Activated naive CD8-positive, alpha-beta T cell treated with anti-CD3 and anti-CD28 coated beads, Interleukin-2, amount 50 U/mL, for 16 hours (primary cell): ENCODE results near the gene DLG5.

Experiments used
- DNase-seq: peaks from one replicate; pipeline ENCODE4 v3.0.0-alpha.2; 2020; ENCODE audit warnings: low read depth, low spot score

The DLG5 gene

GRCh38 chr10:77844177-77844576, 82.4 kb downstream of the DLG5 start:
- no peak for DNase-seq

- no peak for DNase-seq
Measured at GRCh38 chr10:77843264-77843663, 83.3 kb downstream of the DLG5 start.

DNA sequence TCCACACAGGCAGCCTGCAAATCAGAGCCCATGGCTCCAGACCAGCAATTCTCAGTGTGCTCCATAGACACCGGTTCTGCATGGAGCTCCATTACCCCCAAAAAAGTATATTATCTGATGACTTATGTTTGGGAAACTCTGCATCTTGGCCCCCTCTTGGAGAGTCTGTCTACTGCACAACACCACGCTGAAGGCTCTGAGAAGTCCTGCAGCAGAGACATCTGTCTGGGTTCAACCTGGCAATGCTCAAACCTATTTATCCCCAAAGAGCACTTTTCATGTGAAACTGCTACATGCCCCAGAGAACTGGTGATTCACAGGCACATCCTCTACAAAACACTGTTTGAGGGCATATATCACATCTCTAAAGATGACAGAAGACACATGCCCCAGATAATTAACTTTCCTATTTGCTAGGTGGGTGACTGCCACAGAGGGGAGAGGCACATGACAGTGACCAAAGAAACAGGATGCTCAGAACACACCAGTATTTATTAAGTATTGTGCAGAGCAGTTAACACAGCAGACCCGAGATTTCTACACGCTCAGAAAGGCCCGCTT, 83.8 kb downstream of the DLG5 start:
- DNase-seq = no peak

DNA sequence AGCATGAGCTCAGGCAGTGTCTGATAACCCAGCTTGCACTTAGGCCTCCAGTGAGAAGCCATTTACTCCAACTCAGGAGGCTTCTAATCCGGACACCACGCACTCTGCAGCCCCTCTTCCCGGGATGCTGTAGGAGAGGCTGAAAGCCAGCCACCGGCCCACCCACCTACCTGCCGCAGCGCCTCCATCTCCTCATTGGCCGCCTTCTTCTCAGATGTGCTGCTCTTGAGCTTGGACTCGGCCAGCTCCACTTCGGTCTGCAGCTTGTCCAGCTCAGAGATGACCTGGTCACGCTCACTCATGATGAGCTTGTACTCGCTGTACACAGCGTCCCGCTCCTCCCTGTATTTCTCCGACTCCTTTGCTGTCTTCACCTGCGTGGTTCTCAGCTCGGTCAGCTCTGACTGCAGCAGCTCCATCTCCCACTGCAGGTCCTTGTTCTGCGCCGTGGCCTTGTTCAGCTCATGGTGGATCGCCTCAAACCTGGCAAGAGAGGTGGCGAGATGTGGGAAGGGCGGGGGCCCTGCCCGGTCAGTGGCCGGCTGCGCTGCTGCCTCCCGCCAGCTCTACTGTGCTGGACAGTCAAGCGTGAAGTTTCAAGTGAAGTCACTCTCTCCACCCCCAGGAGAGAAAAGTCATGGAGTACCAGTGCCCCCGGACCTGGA, 84.7 kb downstream of the DLG5 start:
- no peak for DNase-seq

- no peak for DNase-seq
Measured at GRCh38 chr10:77840636-77841035, 85.9 kb downstream of the DLG5 start.

GRCh38 chr10:77837925-77838595, 88.5 kb downstream of the DLG5 start:
- DNase-seq = no peak

DNA sequence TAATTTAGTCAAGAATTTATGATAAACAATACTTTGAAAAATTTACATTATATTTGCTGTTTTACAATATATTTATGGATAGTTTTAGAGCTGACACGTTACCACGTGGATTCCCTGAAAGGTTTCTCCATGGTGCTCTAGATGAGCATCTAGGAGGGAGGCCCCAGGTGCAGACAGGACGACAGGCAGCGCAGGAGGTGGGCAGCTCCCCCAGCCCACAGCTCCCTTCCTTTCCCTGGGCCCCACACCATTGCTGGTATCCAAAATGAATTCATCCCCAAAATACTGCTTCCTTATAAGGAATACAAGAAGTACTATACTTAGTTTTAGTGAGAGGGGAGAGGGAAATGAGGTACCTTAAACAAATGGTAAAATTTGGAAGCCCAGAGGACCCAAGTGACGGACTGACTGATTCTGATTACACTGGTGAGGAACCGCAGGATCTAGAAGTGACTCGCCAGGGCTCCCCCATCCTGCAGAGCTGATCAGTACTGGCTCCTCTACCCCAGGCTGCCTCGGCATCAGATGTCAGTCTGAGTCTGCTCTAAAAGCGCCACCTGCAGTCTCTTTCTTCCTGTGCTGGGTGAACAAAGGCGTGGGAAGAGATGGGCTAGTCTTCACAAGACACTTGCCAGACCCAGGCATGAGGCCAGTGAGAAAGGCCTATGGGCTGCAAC, 89.2 kb downstream of the DLG5 start:
- DNase-seq = no peak

DNA sequence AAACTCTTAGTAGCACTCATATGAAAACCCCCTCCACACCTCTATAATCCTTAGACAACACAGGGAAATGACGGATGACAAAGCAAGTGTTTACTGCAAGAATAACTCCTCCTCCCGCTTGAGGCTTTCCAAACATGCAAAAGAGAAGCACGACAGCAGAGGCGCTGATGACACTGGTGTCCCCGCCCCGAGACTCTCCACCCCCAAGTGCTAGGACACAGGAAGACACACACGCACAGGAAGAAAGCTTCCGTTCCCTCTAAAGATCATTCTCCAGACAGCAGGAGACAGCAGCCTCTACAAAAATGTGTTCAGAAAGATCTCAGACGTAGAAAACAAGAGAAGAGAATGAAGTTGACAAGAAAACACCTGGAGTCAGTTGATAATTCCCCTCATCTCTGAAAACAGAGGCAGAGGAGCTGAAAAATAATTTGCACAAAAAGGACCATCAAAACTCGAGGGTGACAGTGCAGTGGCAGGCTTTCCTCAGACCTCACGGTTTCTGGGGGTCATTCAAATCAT, 90.2 kb downstream of the DLG5 start:
- no peak for DNase-seq

DNA sequence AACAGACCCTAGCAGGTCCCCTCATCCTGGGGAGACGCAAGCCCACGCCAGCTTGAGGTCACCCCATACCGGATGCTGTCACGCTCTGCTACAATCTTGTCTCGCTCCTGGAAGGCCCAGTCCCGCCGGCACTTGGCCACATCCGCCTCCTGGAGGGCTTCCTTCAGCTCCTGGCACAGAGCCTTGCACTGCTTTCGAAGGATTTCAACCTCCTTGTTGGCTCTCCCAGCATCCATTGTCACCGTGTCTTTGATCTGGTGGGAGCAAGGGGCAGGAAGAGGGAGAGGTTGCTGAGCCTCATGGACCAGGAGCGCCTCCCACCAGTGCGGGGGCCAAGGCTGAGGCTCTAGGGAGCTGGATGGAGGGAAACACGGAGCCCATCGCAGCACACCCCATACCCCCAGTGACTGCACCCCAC, 90.9 kb downstream of the DLG5 start:
- no peak for DNase-seq

DNA sequence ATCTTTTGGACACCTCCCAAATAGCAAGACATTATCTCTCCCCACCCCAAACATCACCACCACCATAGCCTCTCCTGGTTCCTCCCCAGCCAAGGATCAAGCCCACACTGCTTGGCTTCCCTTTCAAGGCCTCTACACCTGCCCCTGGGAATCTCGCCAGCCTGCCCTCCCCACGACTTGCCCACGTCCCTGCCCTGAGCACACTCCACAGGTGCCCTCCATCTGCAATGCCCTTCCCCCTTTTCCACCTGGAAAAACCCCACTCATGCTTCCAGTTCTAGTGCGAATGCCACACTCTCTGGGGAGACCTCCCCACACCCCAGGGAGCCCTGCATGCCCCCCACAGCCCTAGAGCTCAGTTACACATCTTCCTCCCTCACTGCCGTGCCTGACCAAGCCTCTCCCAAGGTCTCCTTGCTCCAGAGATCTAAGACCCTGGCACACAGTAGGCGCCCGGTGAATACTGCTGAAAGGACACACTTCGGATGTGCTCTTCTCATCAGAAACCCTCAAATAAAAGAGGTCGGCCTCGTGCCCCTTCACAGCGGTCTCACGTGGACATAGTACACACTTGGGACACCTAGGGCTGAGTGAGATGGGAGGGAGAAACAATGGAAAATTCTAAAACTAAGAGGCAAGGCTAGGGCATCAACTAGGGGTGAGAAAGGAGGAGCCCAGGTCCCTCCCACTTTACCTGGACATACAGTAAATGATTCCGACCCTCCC, 91.4 kb downstream of the DLG5 start:
- DNase-seq = no peak

GRCh38 chr10:77834540-77834939, 92.0 kb downstream of the DLG5 start:
- no peak for DNase-seq

- DNase-seq = no peak
Measured at GRCh38 chr10:77833792-77834191, 92.8 kb downstream of the DLG5 start.

GRCh38 chr10:77833225-77833624, 93.3 kb downstream of the DLG5 start:
- DNase-seq = no peak

- DNase-seq = no peak
Measured at GRCh38 chr10:77832238-77832637, 94.3 kb downstream of the DLG5 start.

DNA sequence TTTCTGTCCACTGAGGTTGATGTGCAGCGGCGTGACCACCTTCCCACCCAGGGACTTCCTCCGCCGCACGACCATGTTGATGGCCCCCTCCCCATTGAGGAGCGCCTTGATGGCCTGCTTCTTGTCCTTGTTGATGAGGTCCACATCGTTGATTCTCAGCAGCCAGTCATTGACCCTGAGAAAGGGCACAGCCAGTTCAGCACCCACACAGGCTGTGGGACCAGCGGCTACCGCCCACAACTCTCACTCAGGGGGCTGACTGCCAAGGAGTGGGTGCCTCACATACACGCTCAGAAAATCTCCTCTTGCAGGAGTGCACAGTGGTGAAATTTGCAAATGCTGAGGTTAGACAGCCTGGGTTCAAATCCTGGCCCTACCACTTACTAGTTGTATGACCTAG, 97.2 kb downstream of the DLG5 start:
- DNase-seq = no peak

DNA sequence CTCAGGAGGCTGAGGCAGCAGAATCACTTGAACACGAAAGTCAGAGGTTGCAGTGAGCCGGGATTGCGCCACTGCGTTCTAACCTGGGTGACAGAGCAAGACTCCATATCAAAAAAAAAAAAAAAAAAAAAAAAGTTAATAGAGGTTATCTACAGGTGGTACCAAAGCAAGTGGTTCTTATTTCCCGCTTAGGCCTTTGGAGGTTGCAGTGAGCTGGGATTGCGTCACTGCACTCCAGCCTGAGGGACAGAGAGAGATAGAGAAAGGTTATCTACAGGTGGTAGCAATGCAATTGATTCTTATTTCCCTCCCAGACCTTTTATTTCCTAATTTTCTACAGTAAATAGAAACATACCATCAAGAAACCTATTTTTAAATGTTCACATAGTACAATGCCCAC, 98.2 kb downstream of the DLG5 start:
- DNase-seq = no peak

DNA sequence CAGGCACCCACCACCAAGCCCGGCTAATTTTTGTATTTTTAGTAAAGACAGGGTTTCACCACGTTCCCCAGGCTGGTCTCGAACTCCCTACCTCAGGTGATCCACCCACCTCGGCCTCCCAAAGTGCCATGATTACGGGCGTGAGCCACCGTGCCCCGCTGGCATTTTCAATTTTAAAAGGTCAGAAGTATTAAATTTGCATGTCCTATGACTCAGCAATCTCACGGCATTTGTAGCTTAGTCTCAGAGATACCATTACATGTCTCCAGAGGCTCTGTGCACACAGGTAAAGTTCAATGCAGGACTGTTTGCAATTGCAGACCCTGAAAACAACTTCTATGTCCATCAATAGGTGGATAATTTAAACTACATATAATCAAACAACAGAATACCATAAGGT, 99.2 kb downstream of the DLG5 start:
- no peak for DNase-seq

DNA sequence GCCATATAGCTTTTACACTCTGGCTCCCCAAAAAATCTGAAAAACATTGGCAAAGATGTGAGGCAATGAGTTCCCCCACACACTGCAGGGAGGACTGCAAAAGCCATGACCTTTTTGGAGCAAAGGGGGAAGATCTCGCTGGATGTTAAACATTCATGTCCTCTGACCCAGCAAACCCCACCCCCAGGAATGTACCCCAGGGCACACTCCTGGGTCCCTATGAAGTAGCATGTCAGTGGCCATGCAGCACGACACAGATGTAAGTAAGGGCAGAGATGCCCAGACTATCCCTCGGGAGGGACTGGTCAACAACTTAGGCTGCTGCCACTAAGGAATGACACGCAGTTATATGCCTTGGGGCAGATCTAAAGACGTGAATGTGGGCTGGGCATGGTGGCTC, 100.6 kb downstream of the DLG5 start:
- DNase-seq = no peak

DNA sequence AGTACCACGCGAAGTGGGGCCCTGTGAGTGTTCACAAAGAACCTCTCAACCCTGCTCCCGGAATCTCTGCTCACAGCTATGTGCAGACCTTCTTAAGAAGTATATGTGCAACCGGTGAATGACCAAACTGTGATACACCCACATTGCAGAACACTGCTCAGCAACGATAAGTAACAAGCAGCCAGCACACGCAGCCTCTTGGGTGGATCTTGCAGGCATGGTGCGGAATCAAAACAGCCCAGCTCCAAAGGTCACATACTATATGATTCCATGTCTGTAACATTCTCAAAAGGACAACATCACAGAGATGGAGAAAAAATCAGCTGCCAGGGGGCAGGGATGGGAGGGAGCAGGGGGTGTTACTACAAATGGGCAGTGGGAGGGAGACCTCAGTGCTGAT, 101.6 kb downstream of the DLG5 start:
- DNase-seq = no peak

- no peak for DNase-seq
Measured at GRCh38 chr10:77823811-77824542, 102.6 kb downstream of the DLG5 start.

DNA sequence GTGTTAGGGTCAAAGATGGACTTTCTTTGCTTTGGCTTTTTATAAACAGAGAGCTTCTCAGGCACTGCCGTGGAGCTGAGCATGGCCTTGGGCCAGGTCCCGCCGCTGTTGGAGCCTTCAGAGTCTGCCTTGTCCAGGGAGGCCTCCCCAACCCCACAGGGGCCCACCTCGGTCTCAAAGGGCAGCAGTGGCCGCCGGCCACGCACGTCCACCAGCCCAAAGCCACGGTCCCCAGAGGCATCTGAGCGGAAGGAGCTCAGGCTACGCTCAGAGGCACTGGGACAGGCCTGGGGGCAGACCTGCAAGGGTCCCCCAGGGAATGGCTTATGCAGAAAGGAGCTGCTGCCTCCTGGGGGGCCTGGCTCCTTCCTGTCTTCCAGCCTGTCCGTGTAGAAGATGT, 105.0 kb downstream of the DLG5 start:
- no peak for DNase-seq
